ENCODE data around the gene TUBA3C. TPM values are rescaled to one million over a fixed set of nuclear protein-coding genes. Genes with fewer than 3 reads are reported as not detected.
A peak's percentile ranks its signal among the peaks of the same experiment; 100 is the strongest.

TUBA3C gene
- total RNA-seq, 1 donor from 2014 or later: not detected

GRCh38 chr13:19154843-19155242, 26.8 kb downstream of the TUBA3C start:
- no peak overlapping the region for H3K27ac ChIP-seq
- peak; percentile 57 for DNase-seq
- no peak for TF ChIP-seq CTCF (IDR thresholded peaks at IDR 0.05)
- H3K27me3 ChIP-seq: no peaks in the 10 kb centered on the region
- intact Hi-C loops (cut with DNase I): no loop called here
- no peaks in the 10 kb centered on the region for H3K9me3 ChIP-seq
- no peaks in the 10 kb centered on the region for H3K36me3 ChIP-seq
- H3K4me1 ChIP-seq: peaks cover 3% of the 10 kb centered on the region
- no peak overlapping the region for H3K4me3 ChIP-seq
- no peak for ATAC-seq

- Histone ChIP-seq H3K4me3 (no peak overlapping the region), H3K27ac (no peak overlapping the region), H3K27me3 (no peaks in the 10 kb centered on the region), H3K36me3 (no peaks in the 10 kb centered on the region), H3K4me1 (peaks cover 3% of the 10 kb centered on the region), H3K9me3 (no peaks in the 10 kb centered on the region)
- ATAC-seq: no peak
- DNase-seq: peak; percentile 57
- peak; percentile 16 for TF ChIP-seq CTCF (IDR thresholded peaks at IDR 0.05)
- intact Hi-C loops (cut with DNase I): no loop called here
Observed at GRCh38 chr13:19153782-19154450, 27.7 kb downstream of the TUBA3C start.

- DNase-seq (no peak), ATAC-seq (no peak)
- no peak for TF ChIP-seq CTCF (IDR thresholded peaks at IDR 0.05)
- Histone ChIP-seq H3K36me3 (no peaks in the 10 kb centered on the region), H3K4me3 (no peak overlapping the region), H3K4me1 (peaks cover 3% of the 10 kb centered on the region), H3K27me3 (no peaks in the 10 kb centered on the region), H3K9me3 (no peaks in the 10 kb centered on the region), H3K27ac (no peak overlapping the region)
- intact Hi-C loops (cut with DNase I): no loop called here
Observed at GRCh38 chr13:19152403-19152802, 29.2 kb downstream of the TUBA3C start.

- no peak for ATAC-seq
- intact Hi-C loops (cut with DNase I): no loop called here
- H3K4me1 ChIP-seq: peaks cover 3% of the 10 kb centered on the region
Observed at GRCh38 chr13:19151581-19152263, 29.9 kb downstream of the TUBA3C start.

GRCh38 chr13:19150712-19151228, 30.9 kb downstream of the TUBA3C start:
- no peak overlapping the region for H3K27ac ChIP-seq
- ATAC-seq: peak; percentile 65
- peak; percentile 67 for DNase-seq

More at GRCh38 chr13:19151581-19152263, 29.9 kb downstream of the TUBA3C start:
- no peak overlapping the region for H3K4me3 ChIP-seq
- no peak overlapping the region for H3K27ac ChIP-seq
- H3K27me3 ChIP-seq: no peaks in the 10 kb centered on the region
- H3K36me3 ChIP-seq: no peaks in the 10 kb centered on the region
- TF ChIP-seq CTCF (IDR thresholded peaks at IDR 0.05): no peak
- H3K9me3 ChIP-seq: no peaks in the 10 kb centered on the region
- DNase-seq: no peak

More at GRCh38 chr13:19150712-19151228, 30.9 kb downstream of the TUBA3C start:
- Histone ChIP-seq H3K9me3 (no peaks in the 10 kb centered on the region), H3K4me1 (peaks cover 3% of the 10 kb centered on the region), H3K36me3 (no peaks in the 10 kb centered on the region), H3K4me3 (no peak overlapping the region), H3K27me3 (no peaks in the 10 kb centered on the region)
- no peak for TF ChIP-seq CTCF (IDR thresholded peaks at IDR 0.05)
- intact Hi-C loops (cut with DNase I): no loop called here

Data from upper lobe of right lung (tissue), 1 donor.